HEK293T (cell line): Measurements from ENCODE around the gene NUP37.
"Not testable (repeated sequence)": the region's sequence is repeated elsewhere in the genome, so short reads cannot be mapped to it uniquely, and the experiment has no call there.

ENCODE experiments used
- ARNT ChIP-seq: fragments of 450-650 bp; IDR thresholded peaks from 2 replicates; pipeline ENCODE4 v1.6.1; 2017; ENCODE audit warnings: mild to moderate bottlenecking
- CTBP1 ChIP-seq: fragments of 450-650 bp; IDR thresholded peaks from 2 replicates; pipeline ENCODE4 v1.6.1; 2016; ENCODE audit warnings: borderline replicate concordance
- ELF4 ChIP-seq: fragments of 450-650 bp; IDR thresholded peaks from 2 replicates; pipeline ENCODE4 v1.6.1; 2017; ENCODE audit warnings: antibody characterized with exemption
- FOXA1 ChIP-seq: fragments of 450-650 bp; IDR thresholded peaks from 2 replicates; pipeline ENCODE4 v1.6.1; 2016; ENCODE audit warnings: mild to moderate bottlenecking
- FOXK2 ChIP-seq: fragments of 450-650 bp; IDR thresholded peaks from 2 replicates; pipeline ENCODE4 v1.6.1; 2016; ENCODE audit warnings: mild to moderate bottlenecking
- HDGF ChIP-seq: fragments of 450-650 bp; IDR thresholded peaks from 2 replicates; pipeline ENCODE4 v1.6.1; 2017; ENCODE audit warnings: antibody characterized with exemption, borderline replicate concordance
- LEF1 ChIP-seq: fragments of 450-650 bp; IDR thresholded peaks from 2 replicates; pipeline ENCODE4 v1.6.1; 2017; ENCODE audit warnings: mild to moderate bottlenecking, borderline replicate concordance
- SP1 ChIP-seq: fragments of 450-650 bp; IDR thresholded peaks from 2 replicates; pipeline ENCODE4 v1.6.1; 2017
- ZNF384 ChIP-seq: fragments of 450-650 bp; IDR thresholded peaks from 2 replicates; pipeline ENCODE4 v1.6.1; 2016

DNA sequence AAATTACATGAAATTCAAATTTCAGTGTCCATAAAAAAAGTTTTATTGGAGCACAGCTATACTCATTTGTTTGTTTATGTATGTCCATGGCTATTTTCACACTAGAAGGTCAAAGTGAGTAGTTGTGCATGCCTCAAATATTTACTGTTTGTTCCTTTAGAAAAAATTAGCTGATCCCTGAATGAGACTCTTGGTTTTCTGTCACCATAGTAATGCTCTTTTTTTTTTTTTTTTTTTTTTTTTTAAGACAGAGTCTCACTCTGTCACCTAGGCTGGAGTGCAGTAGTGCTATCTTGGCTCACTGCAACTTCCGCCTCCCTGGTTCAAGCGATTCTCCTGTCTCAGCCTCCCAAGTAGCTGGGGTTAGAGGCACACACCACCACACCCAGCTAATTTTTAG, 1.4 kb upstream of the NUP37 start:
- not testable (repeated sequence) for TF ChIP-seq SP1, FOXA1, LEF1, ZNF384, ELF4, FOXK2, CTBP1, HDGF, ARNT
